Stimulated activated naive CD4-positive, alpha-beta T cell (primary cell): ENCODE results near the gene ALKBH3.

ENCODE experiments used
- DNase-seq, 6 experiments: peaks; one replicate each; lab custom pipeline; 2025; lab: John Stamatoyannopoulos, UW

ALKBH3 gene

DNA sequence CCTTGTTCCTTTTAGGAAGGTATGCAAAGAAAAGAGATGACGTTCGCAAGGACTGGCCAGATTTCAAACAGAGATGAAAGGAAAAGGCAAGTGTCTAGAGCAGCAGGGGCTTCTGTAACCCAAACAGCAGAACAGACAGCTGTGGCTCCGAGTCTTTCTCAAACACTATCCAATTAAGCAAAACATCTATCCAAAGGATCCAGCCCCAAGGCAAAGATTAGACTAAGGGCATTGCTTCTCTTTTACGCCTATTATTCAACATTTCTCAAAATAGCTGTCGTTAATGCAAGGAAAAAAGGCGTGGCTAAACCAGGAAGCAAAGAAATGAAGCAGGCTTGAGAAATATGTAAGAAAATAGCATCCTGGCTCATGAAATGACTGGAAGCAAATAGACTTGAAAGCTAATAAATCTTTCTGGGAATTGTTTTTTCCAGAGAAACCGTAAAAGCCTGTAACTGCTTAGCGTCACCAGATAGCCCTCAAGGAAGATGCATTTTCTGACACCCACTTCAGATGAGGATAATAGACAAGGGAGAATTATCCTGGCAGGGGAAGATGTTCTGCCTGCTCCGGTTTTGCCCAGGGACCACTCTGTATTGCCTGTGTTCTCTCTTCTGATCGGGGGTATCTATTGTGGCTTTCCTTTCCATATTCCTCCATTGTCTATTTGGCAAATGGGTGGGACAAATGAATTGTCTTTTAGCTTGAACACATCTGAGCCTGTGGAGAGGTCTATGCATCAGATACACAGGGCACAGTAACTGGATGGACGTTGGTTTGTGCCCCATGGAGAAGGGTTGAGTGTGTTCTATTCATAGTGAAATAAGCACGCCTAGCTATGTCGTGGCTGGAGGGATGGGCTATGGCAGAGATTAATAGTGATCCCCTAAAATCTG is 82.0 kb downstream of the ALKBH3 start:
- no peak for DNase-seq

DNA sequence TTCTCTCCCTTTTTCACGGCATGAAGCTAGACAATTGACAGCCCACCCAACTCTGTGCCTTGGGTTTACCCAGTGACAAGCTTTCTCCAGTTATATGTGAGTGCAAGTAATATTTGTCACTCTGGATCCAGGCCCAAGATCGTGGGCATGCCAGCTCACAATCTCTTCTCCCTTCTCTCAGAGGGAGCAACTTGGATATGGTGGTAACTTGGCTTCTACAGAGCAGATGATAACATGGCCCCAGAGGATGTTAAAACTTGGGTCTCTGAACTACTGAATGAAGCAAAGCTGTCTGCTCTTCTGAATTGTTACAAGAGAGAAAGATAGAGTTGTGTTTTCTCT is 82.6 kb downstream of the ALKBH3 start:
- no peak for DNase-seq

DNA sequence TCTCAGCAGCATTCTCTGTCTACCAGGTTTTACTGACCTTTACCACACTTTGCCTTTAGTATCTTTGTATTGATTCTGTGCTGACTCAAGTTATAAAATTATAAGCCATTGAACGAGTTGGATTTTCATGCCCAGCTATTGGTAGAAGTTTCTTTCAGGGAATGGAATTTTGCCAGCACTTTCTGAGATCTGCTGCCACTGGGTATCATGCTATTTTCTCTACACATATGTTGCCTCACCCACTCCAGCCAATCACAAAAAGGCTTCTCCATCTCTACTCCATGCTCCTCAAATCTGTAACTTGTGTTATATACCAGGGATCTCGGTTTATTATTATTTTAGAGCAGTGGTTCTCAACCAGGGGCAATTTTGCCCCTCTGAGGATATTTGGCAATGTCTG is 87.0 kb downstream of the ALKBH3 start:
- DNase-seq, result no peak

DNA sequence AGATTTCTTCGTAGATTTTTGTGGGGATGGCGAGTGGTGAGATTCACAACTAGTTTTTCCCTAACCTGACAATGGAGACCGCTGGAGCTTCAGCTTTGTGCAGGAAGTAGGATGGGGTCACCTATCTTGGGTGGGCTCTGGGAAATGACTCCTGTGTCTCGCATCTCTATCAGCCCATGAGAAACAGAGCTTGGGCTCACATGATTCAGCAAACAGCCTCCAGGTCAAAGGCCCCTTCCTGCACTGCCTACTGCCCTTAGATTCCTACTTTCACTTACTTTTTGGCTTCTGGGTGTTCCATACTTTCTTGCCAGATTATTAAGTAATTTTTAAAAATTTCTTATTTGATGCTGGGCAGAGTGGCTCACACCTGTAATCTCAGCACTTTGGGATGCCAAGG is 88.1 kb downstream of the ALKBH3 start:
- DNase-seq, result no peak

DNA sequence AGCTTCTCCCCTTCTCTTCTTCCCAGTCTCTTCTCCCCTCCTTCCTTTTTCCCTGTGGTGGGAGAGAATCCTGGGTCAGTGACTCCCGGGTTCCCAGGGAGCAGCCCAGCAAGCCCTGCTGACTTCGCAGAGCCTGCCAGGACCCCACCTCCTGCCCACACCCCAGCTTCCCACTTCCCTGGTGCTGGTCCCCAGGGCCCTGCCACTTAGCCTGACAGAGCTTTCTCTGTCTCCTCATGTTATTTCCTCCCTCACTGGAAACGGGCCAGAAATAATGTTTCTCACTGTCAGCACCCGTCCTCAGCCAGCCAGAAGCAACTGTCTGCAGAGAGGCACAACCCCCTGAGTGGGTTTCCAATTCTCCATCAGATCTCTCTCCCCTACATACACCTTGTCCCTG is 88.9 kb downstream of the ALKBH3 start:
- no peak for DNase-seq
